Inflammatory macrophage (primary cell): ENCODE results near the gene NLGN1.

ENCODE experiments used
- DNase-seq, 2 donors: peaks; one replicate each; pipeline ENCODE4 v3.0.0-alpha.2; 2020 to 2022

NLGN1 gene

DNA sequence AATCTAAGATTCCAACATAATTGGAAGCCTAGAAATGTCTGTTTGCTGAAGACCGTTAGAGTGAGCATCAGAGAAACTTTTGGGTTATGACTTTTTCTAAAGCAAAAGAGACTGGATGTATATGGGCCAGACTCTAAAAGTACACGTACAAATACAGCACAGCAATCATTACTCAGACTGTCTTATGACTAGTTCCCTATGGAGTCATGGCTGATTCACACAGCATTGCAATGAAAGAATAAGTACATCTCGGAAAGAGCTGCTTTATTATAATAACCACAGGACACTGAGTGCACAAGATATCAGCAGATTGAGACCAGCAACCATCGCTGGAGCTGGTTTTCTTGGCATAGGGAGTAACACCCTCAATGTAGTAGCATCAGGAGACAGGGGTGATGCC, 618.6 kb downstream of the NLGN1 start:
- DNase-seq, result no peak

- no peak for DNase-seq
Observed at GRCh38 chr3:174020156-174020555, 622.6 kb downstream of the NLGN1 start.

GRCh38 chr3:174023421-174023820, 625.9 kb downstream of the NLGN1 start:
- DNase-seq, result no peak

- no peak for DNase-seq
Observed at GRCh38 chr3:174028673-174029072, 631.1 kb downstream of the NLGN1 start.

GRCh38 chr3:174035328-174035886, 637.9 kb downstream of the NLGN1 start:
- DNase-seq, result no peak

- DNase-seq, result no peak
Observed at GRCh38 chr3:174046311-174046710, 648.8 kb downstream of the NLGN1 start.

DNA sequence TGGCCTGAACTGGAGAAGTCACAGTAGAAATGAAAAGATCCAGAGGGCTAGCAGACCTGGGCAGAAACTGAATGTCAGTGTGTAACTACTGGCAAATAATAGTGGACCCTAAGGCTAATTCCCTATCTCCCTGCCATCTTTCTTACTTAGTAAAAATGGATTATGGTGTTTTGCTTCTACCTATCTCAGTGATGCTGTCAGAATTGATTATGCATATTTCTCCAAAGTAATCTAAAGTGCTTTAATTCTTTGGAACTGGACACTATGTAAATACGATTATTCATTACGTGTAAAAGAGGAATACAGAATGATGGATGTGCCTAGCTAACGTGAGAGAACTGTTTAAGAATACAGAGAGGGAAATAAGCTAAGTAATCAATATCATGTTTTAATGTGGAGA, 651.9 kb downstream of the NLGN1 start:
- DNase-seq, result no peak

DNA sequence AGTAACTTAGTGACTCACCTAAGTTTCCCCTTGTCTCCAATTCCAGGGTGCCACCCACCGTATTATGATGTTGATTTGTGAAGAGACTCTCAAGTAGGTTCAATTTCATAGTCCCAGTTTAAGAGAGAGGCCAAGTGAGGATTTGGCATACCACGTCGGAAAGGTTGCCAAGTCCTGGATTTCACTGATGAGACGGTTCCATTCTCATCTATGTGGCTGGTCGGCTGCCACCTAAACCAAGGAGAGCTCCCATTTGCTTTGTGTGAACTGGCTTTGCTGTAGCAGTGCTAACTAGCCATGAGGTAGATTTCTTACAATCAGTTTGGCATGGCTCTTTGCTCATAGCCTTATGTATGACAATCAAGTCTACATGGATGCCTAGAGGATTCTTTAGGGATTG, 653.6 kb downstream of the NLGN1 start:
- DNase-seq, result no peak

DNA sequence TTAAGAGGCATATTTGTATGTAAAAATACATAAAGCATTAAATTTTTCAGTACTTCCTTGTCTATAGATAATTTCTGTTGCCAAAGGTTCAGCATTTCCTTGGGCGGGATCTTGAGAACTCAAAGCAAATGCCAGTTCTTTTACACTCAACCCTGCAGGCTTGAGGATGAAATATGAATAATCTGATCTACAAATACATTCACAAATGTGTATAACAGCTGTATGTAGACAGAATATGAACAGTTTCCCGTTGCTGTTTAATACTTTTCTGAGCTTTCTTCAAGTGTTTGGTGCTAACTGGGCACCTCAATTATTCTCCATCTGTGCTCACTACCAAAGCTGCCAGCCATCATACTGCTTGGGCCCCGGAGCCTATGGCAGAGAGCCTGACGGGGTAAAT, 661.3 kb downstream of the NLGN1 start:
- no peak for DNase-seq

DNA sequence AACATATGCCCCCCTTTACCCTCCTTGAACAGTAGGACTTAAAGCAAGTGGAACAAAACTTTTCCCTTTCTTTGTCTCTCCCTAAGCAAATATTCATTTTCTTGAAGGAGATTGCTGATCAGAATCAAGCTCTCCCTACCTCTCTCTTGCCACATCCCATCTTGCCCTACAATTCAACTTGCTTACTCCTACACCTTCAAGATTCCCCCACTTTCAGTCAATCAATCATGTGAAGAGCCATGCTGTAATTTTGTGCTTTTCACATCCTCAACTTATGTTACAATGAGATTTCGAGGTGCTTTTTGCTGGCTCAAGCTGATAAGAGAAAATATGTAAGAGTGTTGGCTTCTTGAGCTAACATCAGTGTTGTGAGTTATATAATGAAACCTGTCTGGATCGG, 662.9 kb downstream of the NLGN1 start:
- no peak for DNase-seq

GRCh38 chr3:174061162-174061561, 663.6 kb downstream of the NLGN1 start:
- DNase-seq, result no peak

DNA sequence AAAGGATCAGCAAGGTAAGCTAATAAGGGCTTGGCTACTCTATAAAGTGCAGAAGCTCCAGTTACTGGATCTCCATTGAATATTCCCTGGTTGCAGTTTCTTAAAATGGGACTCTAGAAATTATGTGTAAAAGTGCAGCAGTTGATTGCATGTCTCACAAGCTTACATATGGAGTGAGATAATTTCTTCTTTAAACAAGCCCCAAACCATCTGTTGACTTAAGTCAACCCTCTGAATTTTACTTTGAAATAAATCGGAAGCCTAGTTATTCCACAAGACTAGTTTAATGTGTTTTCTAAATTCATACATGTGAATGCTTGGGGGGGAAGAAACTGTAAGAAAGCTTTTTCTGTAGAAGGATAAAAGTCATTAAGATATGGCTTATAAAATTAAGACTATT, 664.2 kb downstream of the NLGN1 start:
- no peak for DNase-seq

GRCh38 chr3:174062923-174063322, 665.4 kb downstream of the NLGN1 start:
- DNase-seq, result no peak

DNA sequence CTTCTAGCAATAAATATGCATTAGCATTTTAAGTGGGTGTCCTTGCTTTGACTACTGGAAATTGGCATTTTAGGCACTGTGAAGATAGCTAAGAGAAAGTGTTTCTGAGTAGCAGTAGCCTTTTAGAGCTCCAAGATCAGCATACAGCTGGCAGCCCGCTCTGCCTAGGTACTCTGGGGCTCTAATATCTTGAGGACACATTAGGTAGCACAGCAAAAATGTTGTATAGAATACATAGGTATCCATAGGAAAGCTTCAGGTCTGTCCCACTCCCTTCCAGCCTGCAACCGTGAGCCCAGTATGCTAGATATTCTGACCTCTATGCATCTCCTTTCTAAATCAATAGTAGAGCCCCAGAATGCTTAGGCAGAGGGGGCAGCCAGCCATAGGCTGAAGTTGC, 670.5 kb downstream of the NLGN1 start:
- DNase-seq, result no peak

GRCh38 chr3:174072675-174073074, 675.1 kb downstream of the NLGN1 start:
- no peak for DNase-seq

GRCh38 chr3:174083706-174084105, 686.2 kb downstream of the NLGN1 start:
- DNase-seq, result no peak

GRCh38 chr3:174089592-174089991, 692.0 kb downstream of the NLGN1 start:
- no peak for DNase-seq

GRCh38 chr3:174094669-174095068, 697.1 kb downstream of the NLGN1 start:
- DNase-seq, result no peak

- no peak for DNase-seq
Observed at GRCh38 chr3:174097686-174098085, 700.1 kb downstream of the NLGN1 start.

DNA sequence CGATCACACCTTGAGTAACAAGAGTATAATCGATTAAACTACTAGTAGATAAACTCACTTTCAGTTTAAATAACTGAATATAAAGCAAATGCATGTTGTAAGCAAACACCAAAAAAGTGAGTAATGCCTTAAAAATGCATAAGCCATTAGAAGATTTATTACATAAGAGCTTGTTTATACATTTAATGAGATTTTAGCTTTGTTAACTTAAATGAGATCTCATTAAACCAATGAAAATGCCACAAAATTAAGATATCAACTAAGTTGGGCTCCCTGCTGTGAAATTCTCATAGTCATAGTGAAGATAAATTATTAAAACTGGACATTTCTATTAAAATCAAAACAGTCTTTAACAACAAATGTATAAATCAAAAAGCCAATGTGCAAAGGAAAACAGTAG, 701.2 kb downstream of the NLGN1 start:
- DNase-seq, result no peak

DNA sequence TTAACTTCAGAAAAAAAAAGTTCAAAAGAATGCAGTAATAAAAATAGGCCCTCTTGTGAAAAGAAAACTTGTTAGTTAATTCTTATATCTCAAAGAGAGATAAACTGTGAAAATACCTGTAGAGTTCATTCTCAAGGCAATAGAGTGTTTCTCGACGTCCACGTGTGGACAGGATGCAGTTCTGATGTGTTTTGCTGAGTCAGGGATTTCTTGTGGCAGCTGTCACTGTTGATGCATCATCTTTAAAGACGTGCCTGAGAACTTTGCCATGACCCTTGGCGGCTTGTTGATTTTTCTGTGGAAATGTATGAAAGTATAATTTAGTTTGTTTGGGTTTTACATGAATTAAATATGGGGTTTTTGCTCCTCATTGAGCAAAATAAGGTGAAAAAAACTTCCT, 702.2 kb downstream of the NLGN1 start:
- DNase-seq, result no peak

- no peak for DNase-seq
Observed at GRCh38 chr3:174100744-174101143, 703.2 kb downstream of the NLGN1 start.

DNA sequence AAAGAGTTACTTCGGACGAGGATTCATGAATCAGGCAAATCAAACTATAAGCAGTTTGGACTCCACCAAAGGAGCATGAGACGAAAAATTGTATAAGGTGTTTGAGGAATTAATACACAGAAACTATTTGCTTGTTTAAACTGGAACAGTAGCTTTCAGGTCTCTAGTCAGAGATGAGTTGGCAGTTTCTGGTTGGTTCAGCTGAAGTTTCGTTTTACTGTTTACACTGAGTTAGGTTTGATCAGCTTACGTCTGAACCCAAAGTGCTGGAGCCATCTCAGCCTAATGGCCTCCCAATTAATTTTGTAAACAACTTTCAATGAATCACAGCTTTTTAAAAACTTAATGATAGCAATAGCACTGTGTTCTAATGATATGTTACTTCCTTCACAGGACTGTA, 703.7 kb downstream of the NLGN1 start:
- DNase-seq, result no peak

DNA sequence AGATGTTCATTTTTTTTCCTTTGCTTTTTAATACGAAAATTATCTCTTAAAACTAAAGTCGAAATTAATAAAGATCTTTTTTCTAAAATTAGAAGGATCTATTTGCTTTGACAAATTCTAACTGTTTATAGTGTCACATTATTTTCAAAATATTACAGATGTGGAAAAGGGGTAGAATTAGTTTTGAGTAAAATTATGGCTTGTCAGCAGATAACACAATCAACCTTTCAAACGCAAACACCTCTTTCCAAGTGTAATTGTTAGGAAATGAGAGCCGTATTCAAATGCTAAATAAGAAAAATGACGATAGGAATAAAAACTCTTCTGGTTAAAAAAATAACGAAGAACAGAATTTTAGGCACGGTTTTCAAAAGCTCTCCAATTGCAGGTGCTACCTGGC, 704.7 kb downstream of the NLGN1 start:
- DNase-seq, result no peak

GRCh38 chr3:174102866-174103265, 705.3 kb downstream of the NLGN1 start:
- no peak for DNase-seq

GRCh38 chr3:174110761-174111160, 713.2 kb downstream of the NLGN1 start:
- DNase-seq, result peak; percentile 6 to 48
